Panc1 (cell line): ENCODE data around the gene TRIM27. TPM values are rescaled to one million over a fixed set of nuclear protein-coding genes. Genes with fewer than 3 reads are reported as not detected.

Source experiments
- ATAC-seq: fragments of 200-7000 bp; cut with Tn5 transposase; 2 replicates; pipeline ENCODE4 v1.9.1; 2020; ENCODE audit warnings: mild to moderate bottlenecking, moderate library complexity
- BruUV-seq: library from RNA; stranded (reverse); fragments of 400-500 nt; replicated peaks from 2 replicates; lab custom pipeline; 2021; lab: Mats Ljungman, UMichigan
- CTCF ChIA-PET: fragments of 300-600 bp; sonication (Branson Sonifier 250); formaldehyde crosslinking; loops from one replicate; lab custom pipeline; 2022; ENCODE audit warnings: antibody characterized with exemption; lab: Charles Lee
- POLR2A ChIA-PET: fragments of 300-600 bp; sonication (Branson Sonifier 250); formaldehyde crosslinking; loops from one replicate; lab custom pipeline; 2022; ENCODE audit warnings: antibody characterized with exemption; lab: Charles Lee
- DNase-seq: peaks from one replicate; pipeline ENCODE4 v3.0.0-alpha.2; 2010; ENCODE audit warnings: low read depth, low spot score
- H3K27ac ChIP-seq: 2 replicates; pipeline ENCODE4 v1.5.1; 2011; ENCODE audit warnings: mild to moderate bottlenecking, low read length, inconsistent platforms
- H3K27me3 ChIP-seq: fragments of 200-500 bp; sonication (Bioruptor generic); 2 replicates; pipeline ENCODE4 v1.6.0; 2014; ENCODE audit warnings: low read length, inconsistent platforms; ENCODE audit not compliant: control insufficient read depth, insufficient read depth
- H3K36me3 ChIP-seq: fragments of 200-500 bp; sonication (Bioruptor generic); 2 replicates; pipeline ENCODE4 v1.5.1; 2014; ENCODE audit warnings: inconsistent platforms, mild to moderate bottlenecking, low read length, moderate library complexity; ENCODE audit not compliant: control insufficient read depth, insufficient read depth
- H3K4me1 ChIP-seq: 2 replicates; pipeline ENCODE4 v1.5.1; 2011; ENCODE audit warnings: inconsistent platforms, mild to moderate bottlenecking, low read length, moderate library complexity; ENCODE audit not compliant: control insufficient read depth, insufficient read depth
- H3K4me3 ChIP-seq, 2 experiments: 2 replicates each; pipeline ENCODE4 v1.5.1; 2011 to 2012; ENCODE audit warnings: low read depth in 2 of 2, low read length in 2 of 2, mild to moderate bottlenecking in 2 of 2, inconsistent platforms in 1 of 2, moderate library complexity in 1 of 2
- H3K9me3 ChIP-seq: fragments of 200-500 bp; sonication (Bioruptor generic); 2 replicates; pipeline ENCODE4 v1.5.1; 2014; ENCODE audit warnings: low read depth, mild to moderate bottlenecking, inconsistent platforms, low read length, moderate library complexity; ENCODE audit not compliant: control insufficient read depth, insufficient read depth
- CTCF ChIP-seq: fragments of 450-650 bp; IDR thresholded peaks from 2 replicates; pipeline ENCODE4 v1.5.1; 2017; ENCODE audit warnings: mild to moderate bottlenecking
- POLR2AphosphoS5 ChIP-seq: IDR thresholded peaks from 2 replicates; pipeline ENCODE4 v1.6.1; 2012; ENCODE audit warnings: mild to moderate bottlenecking, low read depth, low read length, moderate library complexity
- REST ChIP-seq, 2 experiments: IDR thresholded peaks; 2 replicates each; pipeline ENCODE4 v1.6.1; 2011 to 2012; ENCODE audit warnings: low read depth in 2 of 2, control low read depth in 1 of 2, low read length in 1 of 2, mild to moderate bottlenecking in 1 of 2, moderate library complexity in 1 of 2; ENCODE audit not compliant: insufficient read depth in 1 of 2
- SIN3A ChIP-seq: IDR thresholded peaks from 2 replicates; pipeline ENCODE4 v1.6.1; 2012; ENCODE audit warnings: low read depth, mild to moderate bottlenecking, low read length, moderate library complexity, borderline replicate concordance; ENCODE audit not compliant: insufficient read depth
- TCF7L2 ChIP-seq: IDR thresholded peaks from 2 replicates; pipeline ENCODE4 v1.6.1; 2011; ENCODE audit warnings: mild to moderate bottlenecking, low read depth, low read length, inconsistent platforms
- in situ Hi-C: cut with HindIII; loops from 2 replicates; pipeline ENCODE4 v1.10.0; 2016; ENCODE audit warnings: low sequenced_read_pairs, low pct_unique_long_range_greater_than_20kb
- intact Hi-C: fragments of 100-400 bp; cut with micrococcal nuclease; formaldehyde crosslinking; loops from one replicate; pipeline ENCODE4 v1.10.0; 2022; ENCODE audit not compliant: unreplicated experiment
- total RNA-seq: library from RNA; stranded (reverse); gene quantifications from one replicate; pipeline ENCODE4 v1.2.1, GENCODE V29; 2021; ENCODE audit not compliant: unreplicated experiment

The TRIM27 gene
- total RNA-seq, 1 experiment from 2014 or later: 53.0 TPM

GRCh38 chr6:28892525-28892924 is 31.3 kb downstream of the TRIM27 start:
- peaks cover 4% of the 10 kb centered on the region for H3K4me1 ChIP-seq
- CTCF ChIA-PET: no interaction called here
- no peak overlapping the region for H3K27ac ChIP-seq
- no peaks in the 10 kb centered on the region for H3K27me3 ChIP-seq
- POLR2A ChIA-PET: no interaction called here
- BruUV-seq: no TSS peak
- no peaks in the 10 kb centered on the region for H3K9me3 ChIP-seq
- no peaks in the 10 kb centered on the region for H3K36me3 ChIP-seq
- ATAC-seq (no peak), DNase-seq (no peak)
- no peak overlapping the region for H3K4me3 ChIP-seq
- intact Hi-C loops (no loop called here), in situ Hi-C loops (no loop called here)
- TF ChIP-seq POLR2AphosphoS5: no peak
- TF ChIP-seq REST (IDR thresholded peaks at IDR 0.05; ENCODE audit: insufficient read depth in 1 of 2, low read depth in 2 of 2, low read length in 1 of 2): no peak
- no peak for TF ChIP-seq SIN3A
- no peak for TF ChIP-seq CTCF
- no peak for TF ChIP-seq TCF7L2

GRCh38 chr6:28887796-28888496 is 35.8 kb downstream of the TRIM27 start:
- DNase-seq (no peak), ATAC-seq (no peak)
- intact Hi-C loops (no loop called here), in situ Hi-C loops (no loop called here)
- ChIA-PET CTCF (no interaction called here), POLR2A (no interaction called here)
- TF ChIP-seq REST (IDR thresholded peaks at IDR 0.05; ENCODE audit: insufficient read depth in 1 of 2, low read depth in 2 of 2, low read length in 1 of 2) (no peak), POLR2AphosphoS5 (no peak), CTCF (no peak)
- no TSS peak for BruUV-seq
- Histone ChIP-seq H3K4me1 (no peaks in the 10 kb centered on the region), H3K27ac (no peak overlapping the region), H3K4me3 (no peak overlapping the region), H3K9me3 (no peaks in the 10 kb centered on the region), H3K36me3 (no peaks in the 10 kb centered on the region), H3K27me3 (no peaks in the 10 kb centered on the region)
